ENCODE results near the gene CCDC73.

GRCh38 chr11:32781721-32782120 lies 12.7 kb downstream of the CCDC73 start:
- TF ChIP-seq CTCF (conservative IDR thresholded peaks at IDR 0.05): no peak
- TF ChIP-seq EZH2 (IDR thresholded peaks at IDR 0.05; ENCODE audit: low read depth): no peak
